Skeletal muscle tissue (tissue), 4 donors: ENCODE measurements around the gene LRRC38. TPM values are rescaled to one million over a fixed set of nuclear protein-coding genes. Genes with fewer than 3 reads are reported as not detected.
A peak's percentile ranks its signal among the peaks of the same experiment; 100 is the strongest.

ENCODE experiments used
- H3K27ac ChIP-seq: one replicate; pipeline ENCODE4 v1.7.0; 2013; ENCODE audit warnings: mild to moderate bottlenecking, low read depth, low read length, inconsistent platforms
- H3K27me3 ChIP-seq, 3 donors: one replicate each; pipeline ENCODE4 v1.7.0; 2013; ENCODE audit warnings: low read length in 3 of 3; ENCODE audit not compliant: control insufficient read depth in 3 of 3, insufficient read depth in 3 of 3
- H3K36me3 ChIP-seq, 3 donors: one replicate each; pipeline ENCODE4 v1.7.0; 2013; ENCODE audit warnings: low read length in 3 of 3; ENCODE audit not compliant: control insufficient read depth in 3 of 3, insufficient read depth in 3 of 3
- H3K4me1 ChIP-seq, 3 donors: one replicate each; pipeline ENCODE4 v1.7.0; 2013; ENCODE audit warnings: low read length in 3 of 3, mild to moderate bottlenecking in 3 of 3; ENCODE audit not compliant: control insufficient read depth in 3 of 3, insufficient read depth in 3 of 3
- H3K4me3 ChIP-seq, 3 donors: one replicate each; pipeline ENCODE4 v1.7.0; 2013; ENCODE audit warnings: low read length in 3 of 3
- H3K9ac ChIP-seq, 3 donors: one replicate each; pipeline ENCODE4 v1.7.0; 2013; ENCODE audit warnings: low read length in 3 of 3, mild to moderate bottlenecking in 3 of 3, moderate library complexity in 2 of 3, low read depth in 1 of 3
- H3K9me3 ChIP-seq, 3 donors: one replicate each; pipeline ENCODE4 v1.7.0; 2013; ENCODE audit warnings: low read length in 3 of 3; ENCODE audit not compliant: control insufficient read depth in 3 of 3
- total RNA-seq: library from RNA; depleted of rRNA; stranded (reverse); fragments of >200 nt; gene quantifications from one replicate; pipeline ENCODE4 v1.2.3, GENCODE V29; 2014
- donor health status: Osteomylitis.

LRRC38 gene
- total RNA-seq, 1 donor from 2014 or later = 10.4 TPM

DNA sequence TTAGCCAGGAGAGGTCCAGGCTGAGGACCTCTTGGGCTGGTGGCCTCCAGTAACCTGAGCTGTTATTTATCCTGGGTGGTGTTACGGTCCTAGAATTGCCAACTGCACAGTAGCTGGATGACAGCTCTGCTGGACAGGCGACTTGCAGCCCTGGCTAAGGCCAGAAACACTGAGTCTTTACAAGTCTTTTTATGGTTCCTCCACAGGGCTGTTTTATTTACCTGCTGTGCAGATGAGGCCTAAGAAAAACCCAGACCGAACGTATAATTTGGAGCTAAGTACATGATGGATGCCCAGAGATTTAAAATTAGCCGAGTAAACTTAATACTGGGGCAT, 30.4 kb upstream of the LRRC38 start:
- Histone ChIP-seq H3K27ac (peak overlapping the region; percentile 95), H3K36me3 (no peaks in the 10 kb centered on the region), H3K9me3 (no peaks in the 10 kb centered on the region), H3K27me3 (no peaks in the 10 kb centered on the region), H3K9ac (peak overlapping the region in 2 of 3 donors; percentile 12 to 80), H3K4me3 (peak overlapping the region in 1 of 3 donors; percentile 56), H3K4me1 (peaks cover 32 to 49% (median 42%) of the 10 kb centered on the region in 3 donors)

DNA sequence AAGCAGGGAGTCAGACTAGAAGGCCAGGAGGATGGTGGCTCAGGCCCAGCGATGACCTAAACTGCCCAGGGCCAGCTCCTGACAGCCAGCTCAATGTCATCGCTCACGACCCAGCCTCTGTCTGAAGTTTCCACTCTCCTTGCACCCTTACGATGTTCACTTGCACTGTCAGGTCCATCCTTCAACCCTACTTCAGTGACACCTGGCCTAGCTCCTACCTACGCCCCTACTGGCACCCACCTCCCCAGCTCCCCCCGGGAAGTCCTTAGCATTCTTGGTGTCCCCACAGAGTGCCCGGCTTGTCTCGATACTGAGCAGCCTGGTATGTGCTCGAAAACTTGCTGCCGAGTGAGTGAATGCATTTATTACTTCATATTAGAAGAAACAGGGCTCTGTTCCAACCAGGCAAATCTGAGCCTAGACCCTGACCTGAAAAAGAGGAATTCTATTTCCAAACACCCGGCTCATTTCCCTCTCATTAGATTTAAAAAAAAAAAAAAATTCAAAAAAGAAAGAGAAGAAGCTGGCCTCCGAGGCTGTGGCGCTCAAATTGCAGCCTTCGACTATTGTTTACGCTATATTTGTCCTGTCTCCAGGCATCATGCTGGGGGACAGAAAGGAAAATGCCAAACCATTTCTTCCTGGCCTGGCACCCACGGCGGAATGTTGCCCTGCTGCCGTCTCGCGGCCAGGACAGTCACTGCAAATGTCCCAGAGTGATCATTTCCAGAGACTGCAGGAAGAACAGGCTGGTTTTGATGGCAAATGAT, 29.8 kb upstream of the LRRC38 start:
- no peaks in the 10 kb centered on the region for H3K36me3 ChIP-seq
- peak overlapping the region; percentile 59 to 80 (median 74) for H3K9ac ChIP-seq
- H3K4me1 ChIP-seq = peaks cover 29 to 46% (median 40%) of the 10 kb centered on the region in 3 donors
- peak overlapping the region; percentile 35 to 66 (median 56) for H3K4me3 ChIP-seq
- H3K27me3 ChIP-seq = no peaks in the 10 kb centered on the region
- H3K27ac ChIP-seq = peak overlapping the region; percentile 95
- H3K9me3 ChIP-seq = no peaks in the 10 kb centered on the region

DNA sequence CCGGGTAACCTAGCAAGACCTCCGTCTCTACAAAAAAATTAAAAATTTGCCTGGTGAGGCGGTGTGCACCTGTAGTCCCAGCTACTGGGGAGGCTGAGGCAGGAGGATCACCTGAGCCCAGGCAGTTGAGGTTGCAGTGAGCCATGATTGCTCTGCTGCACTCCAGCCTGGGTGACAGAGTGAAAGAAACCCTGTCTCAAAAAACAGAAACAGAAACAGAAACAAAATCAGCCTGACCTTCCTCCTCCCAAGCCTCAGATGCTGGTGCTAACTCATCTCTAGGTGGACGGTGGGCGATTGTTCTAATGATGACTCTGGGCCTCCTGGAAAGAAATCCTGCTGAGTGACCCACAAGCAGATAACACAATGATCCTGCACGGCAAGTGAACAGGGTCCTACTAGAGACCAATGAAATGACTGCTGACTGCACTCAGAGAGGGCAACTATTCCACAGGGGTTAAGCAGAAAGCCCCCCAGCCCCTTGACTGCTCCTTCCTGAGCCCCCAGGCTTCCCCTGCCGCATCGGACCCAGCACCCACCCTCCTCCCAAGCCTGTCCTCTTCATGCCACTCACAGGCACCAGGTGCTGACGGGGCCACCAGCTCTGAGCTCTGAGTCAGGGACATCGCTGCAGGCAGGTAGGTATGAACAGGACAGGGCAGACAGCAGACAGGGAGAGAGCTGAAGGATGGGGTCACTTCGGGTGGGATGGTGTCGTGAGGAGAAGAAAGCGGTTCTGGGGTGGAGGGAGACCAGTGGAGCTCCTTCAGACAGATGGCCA, 27.8 kb upstream of the LRRC38 start:
- peaks cover 29 to 43% (median 43%) of the 10 kb centered on the region in 3 donors for H3K4me1 ChIP-seq
- H3K27me3 ChIP-seq = no peaks in the 10 kb centered on the region
- peak overlapping the region; percentile 38 to 66 (median 43) for H3K9ac ChIP-seq
- no peaks in the 10 kb centered on the region for H3K9me3 ChIP-seq
- peak overlapping the region; percentile 82 for H3K27ac ChIP-seq
- no peaks in the 10 kb centered on the region for H3K36me3 ChIP-seq
- H3K4me3 ChIP-seq = no peak overlapping the region

DNA sequence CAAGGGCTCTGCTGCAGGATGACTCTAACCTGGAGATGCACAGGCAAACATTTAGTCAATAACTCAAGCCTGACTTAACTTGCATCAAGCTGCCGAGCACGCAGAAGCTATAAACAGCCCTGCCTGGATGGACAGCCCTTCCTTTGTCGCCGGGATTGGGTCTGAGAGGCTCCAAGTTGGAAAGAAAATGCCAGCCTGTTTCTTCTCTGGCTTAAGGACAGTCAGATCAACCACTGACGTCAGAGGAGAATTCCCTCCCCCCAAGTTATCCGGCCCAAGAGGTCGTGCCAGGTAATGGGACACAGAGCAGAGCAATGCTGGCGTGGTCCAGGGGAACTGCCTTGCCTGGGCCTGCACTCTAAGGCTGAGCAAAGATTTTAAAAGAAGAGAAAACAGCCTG, 27.1 kb upstream of the LRRC38 start:
- H3K4me1 ChIP-seq = peaks cover 29 to 50% (median 43%) of the 10 kb centered on the region in 3 donors
- H3K4me3 ChIP-seq = peak overlapping the region in 1 of 3 donors; percentile 37
- no peaks in the 10 kb centered on the region for H3K9me3 ChIP-seq
- peak overlapping the region; percentile 82 for H3K27ac ChIP-seq
- peak overlapping the region; percentile 30 to 66 (median 38) for H3K9ac ChIP-seq
- no peaks in the 10 kb centered on the region for H3K27me3 ChIP-seq
- H3K36me3 ChIP-seq = no peaks in the 10 kb centered on the region

DNA sequence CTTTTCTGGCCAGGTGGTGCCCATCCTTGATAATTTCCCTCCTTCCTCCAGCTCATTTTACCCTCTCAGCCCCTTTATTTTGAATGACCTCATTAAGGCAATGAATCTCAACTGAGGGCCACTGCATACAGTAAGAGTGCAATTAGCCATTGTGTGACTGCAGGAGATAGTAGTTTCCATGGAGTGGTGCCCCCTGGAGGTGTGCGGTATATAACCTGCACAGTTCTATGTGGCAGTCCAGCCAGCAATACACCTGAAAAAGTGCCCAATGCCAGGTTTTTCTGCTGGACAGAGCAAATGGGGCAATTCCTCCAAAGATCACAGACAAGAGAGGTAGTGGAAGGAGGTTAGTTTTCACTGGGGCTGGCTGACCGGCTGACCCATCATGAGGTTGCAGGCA, 25.9 kb upstream of the LRRC38 start:
- Histone ChIP-seq H3K27ac (peak overlapping the region; percentile 82), H3K4me3 (no peak overlapping the region), H3K36me3 (no peaks in the 10 kb centered on the region), H3K27me3 (no peaks in the 10 kb centered on the region), H3K4me1 (peaks cover 26 to 55% (median 38%) of the 10 kb centered on the region in 3 donors), H3K9me3 (no peaks in the 10 kb centered on the region), H3K9ac (peak overlapping the region in 1 of 3 donors; percentile 66)

DNA sequence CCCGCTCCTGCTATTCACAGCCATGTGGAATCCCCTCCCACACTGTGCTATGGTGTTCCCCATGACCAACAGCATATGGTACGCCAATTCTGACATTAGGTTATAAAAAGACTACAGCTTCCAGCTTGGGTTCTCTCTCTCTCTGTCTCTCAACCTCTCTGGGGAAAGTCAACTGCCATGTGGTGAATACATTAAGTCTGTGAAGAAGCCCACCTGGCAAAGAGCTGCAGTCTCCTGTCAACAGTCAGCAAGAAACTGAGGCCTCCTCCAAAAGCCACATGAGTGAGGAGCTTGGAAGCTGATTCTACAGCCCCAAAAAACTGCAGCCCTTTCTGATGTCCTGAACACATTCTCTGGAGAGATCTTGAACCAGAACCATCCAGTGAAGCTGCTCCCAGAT, 25.0 kb upstream of the LRRC38 start:
- Histone ChIP-seq H3K36me3 (no peaks in the 10 kb centered on the region), H3K9me3 (no peaks in the 10 kb centered on the region), H3K4me1 (peaks cover 18 to 47% (median 30%) of the 10 kb centered on the region in 3 donors), H3K27ac (no peak overlapping the region), H3K4me3 (no peak overlapping the region), H3K9ac (no peak overlapping the region), H3K27me3 (no peaks in the 10 kb centered on the region)

DNA sequence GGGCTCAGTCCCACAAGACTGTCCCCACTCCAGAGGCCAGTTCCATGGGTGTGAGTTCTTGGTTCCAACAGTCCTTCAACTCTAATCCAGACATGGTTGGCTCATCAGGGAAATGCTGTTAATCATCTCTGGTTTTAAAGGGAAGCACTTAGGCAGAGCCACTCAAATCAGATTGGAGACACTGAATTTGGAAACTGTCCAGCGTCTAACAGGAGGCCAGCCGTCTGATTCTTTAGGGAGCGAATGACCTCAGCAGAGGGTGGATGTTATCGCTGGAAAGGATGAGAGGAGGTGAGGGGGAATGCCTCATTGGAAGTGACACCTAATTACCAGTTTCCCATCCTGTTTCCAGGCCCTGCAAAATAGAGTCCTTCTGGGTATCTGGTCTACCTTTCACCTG, 22.8 kb upstream of the LRRC38 start:
- H3K4me1 ChIP-seq = peaks cover 13 to 38% (median 19%) of the 10 kb centered on the region in 3 donors
- H3K9me3 ChIP-seq = no peaks in the 10 kb centered on the region
- no peak overlapping the region for H3K9ac ChIP-seq
- no peak overlapping the region for H3K4me3 ChIP-seq
- no peaks in the 10 kb centered on the region for H3K36me3 ChIP-seq
- no peak overlapping the region for H3K27ac ChIP-seq
- H3K27me3 ChIP-seq = no peaks in the 10 kb centered on the region

DNA sequence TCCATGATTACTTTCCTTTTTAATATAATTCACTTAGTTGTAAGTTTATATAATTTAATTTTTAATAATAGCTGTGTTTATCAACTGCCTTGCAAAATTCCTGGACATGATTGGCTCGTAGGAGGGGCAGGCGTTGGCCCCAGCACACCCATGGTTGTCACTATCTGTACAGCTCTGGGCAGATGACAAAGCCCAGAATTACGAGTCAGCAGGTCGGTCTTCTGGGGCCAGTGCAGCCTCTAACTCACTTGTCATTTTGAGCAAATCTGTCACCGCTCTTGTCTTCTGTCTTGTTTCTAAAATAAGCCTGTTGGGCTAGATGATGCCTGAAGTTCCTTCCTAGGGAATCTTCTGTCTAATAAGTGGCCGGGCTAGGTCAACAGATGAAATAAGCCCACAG, 21.4 kb upstream of the LRRC38 start:
- Histone ChIP-seq H3K27ac (peak overlapping the region; percentile 83), H3K4me1 (peaks cover 7 to 25% (median 7%) of the 10 kb centered on the region in 3 donors), H3K9me3 (no peaks in the 10 kb centered on the region), H3K27me3 (no peaks in the 10 kb centered on the region), H3K9ac (no peak overlapping the region), H3K4me3 (no peak overlapping the region), H3K36me3 (no peaks in the 10 kb centered on the region)

DNA sequence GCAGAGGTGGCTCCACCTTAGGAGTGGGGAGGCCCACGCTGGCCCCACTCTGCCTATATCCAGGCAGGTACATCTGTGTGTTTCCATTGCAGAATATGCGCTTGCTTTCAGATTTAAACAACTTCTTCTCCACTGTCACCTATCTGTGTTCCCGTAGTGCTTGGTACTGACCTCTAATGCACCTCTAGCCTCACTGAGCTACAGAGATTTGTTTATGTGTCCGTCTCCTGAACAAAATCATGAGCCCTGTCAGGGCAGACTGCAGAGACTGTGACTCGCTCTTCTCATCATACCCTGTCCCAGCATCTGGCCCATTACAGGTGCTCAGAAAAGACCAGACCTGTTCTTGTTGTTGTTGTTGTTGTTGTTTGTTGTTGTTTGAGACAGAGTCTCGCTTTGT, 14.5 kb upstream of the LRRC38 start:
- Histone ChIP-seq H3K9ac (no peak overlapping the region), H3K4me1 (no peaks in the 10 kb centered on the region), H3K27me3 (no peaks in the 10 kb centered on the region), H3K27ac (no peak overlapping the region), H3K4me3 (no peak overlapping the region), H3K9me3 (no peaks in the 10 kb centered on the region), H3K36me3 (no peaks in the 10 kb centered on the region)
